A673 (cell line): ENCODE data around the gene SATB1.

Experiments
- CTCF ChIP-seq: fragments of 300-800, 200-600 bp; sonication (generic); conservative IDR thresholded peaks from 2 replicates; pipeline ENCODE4 v1.5.1; 2017; ENCODE audit warnings: low read depth, mild to moderate bottlenecking, antibody characterized with exemption, low read length, moderate library complexity, mixed read lengths
- EZH2 ChIP-seq: fragments of 200-600 bp; sonication (generic); IDR thresholded peaks from 2 replicates; pipeline ENCODE4 v1.6.1; 2017; ENCODE audit warnings: borderline replicate concordance, low read depth, mild to moderate bottlenecking, mixed read lengths, antibody characterized with exemption, low read length; ENCODE audit not compliant: poor library complexity, severe bottlenecking

GRCh38 chr3:18345015-18345367 lies 80.1 kb downstream of the SATB1 start:
- TF ChIP-seq CTCF = no peak
- no peak for TF ChIP-seq EZH2
